ENCODE results near the gene EIPR1.

DNA sequence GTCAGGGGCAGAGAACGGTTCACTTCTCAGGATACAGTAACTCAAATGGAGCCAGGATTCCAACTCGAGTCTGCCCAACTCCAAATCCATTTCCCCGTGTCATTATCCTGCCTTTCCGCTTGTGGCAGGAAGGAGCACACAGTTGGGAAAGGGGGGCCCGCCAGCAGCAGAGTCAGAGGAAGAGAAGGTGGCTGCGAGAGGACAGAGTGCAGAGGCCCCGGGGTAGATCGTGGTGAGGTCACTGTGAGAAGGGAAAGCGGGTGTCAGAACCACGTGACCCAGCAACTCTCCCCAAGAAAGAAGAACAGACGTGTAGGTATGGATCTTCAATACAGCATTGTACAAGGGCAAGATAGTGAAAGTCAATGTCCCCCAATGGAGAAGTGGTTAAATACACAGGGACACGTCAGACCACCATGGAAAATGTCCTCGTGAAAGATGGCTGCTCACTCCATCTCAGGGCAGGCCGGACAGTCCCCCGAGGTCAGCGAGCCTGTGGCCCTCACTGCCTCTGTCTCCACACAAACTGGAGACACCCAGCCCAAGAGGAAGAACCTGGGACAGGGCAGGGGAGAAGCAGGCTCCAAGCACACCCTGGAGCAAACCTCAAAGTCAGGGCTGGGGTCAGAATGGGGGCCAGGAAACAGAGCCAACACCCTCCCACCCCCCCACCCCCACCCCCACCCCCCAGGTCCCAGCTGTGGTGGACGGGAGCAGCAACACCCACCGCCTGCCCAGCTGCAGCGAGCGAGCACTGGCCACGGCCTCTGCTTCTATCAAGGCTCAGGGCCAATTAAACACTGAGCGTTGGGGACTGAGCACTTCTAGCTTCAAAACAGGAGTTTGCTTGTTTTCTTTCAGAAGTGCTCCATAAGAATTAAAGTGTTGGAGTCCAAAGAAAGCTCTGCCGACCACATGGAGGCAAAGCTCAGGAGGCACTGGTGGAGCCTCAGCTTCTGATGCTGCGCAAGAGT, 92.7 kb downstream of the EIPR1 start:
- TF ChIP-seq, protein P1, sequence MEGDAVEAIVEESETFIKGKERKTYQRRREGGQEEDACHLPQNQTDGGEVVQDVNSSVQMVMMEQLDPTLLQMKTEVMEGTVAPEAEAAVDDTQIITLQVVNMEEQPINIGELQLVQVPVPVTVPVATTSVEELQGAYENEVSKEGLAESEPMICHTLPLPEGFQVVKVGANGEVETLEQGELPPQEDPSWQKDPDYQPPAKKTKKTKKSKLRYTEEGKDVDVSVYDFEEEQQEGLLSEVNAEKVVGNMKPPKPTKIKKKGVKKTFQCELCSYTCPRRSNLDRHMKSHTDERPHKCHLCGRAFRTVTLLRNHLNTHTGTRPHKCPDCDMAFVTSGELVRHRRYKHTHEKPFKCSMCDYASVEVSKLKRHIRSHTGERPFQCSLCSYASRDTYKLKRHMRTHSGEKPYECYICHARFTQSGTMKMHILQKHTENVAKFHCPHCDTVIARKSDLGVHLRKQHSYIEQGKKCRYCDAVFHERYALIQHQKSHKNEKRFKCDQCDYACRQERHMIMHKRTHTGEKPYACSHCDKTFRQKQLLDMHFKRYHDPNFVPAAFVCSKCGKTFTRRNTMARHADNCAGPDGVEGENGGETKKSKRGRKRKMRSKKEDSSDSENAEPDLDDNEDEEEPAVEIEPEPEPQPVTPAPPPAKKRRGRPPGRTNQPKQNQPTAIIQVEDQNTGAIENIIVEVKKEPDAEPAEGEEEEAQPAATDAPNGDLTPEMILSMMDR (IDR thresholded peaks at IDR 0.05): no peak
- TF ChIP-seq POLR2A (IDR thresholded peaks at IDR 0.05): no peak
- TF ChIP-seq EP300 (IDR thresholded peaks at IDR 0.05): no peak
